MCF 10A (cell line): Measurements from ENCODE around the gene PARD3. TPM values are rescaled to one million over a fixed set of nuclear protein-coding genes. Genes with fewer than 3 reads are reported as not detected.

ENCODE experiments used
- BruUV-seq: library from RNA; stranded (reverse); fragments of 400-500 nt; replicated peaks from 2 replicates; lab custom pipeline; 2021; lab: Mats Ljungman, UMichigan
- CTCF ChIA-PET: fragments of 300-600 bp; sonication (Branson Sonifier 250); formaldehyde crosslinking; extraction: SDS; loops from one replicate; lab custom pipeline; 2021; ENCODE audit warnings: antibody characterized with exemption, inconsistent platforms; lab: Yijun Ruan, JAX
- POLR2A ChIA-PET: fragments of 300-600, 350-650 bp; sonication (Branson Sonifier 250); formaldehyde crosslinking; extraction: SDS; loops from one replicate; lab custom pipeline; 2020; ENCODE audit warnings: antibody characterized with exemption, inconsistent platforms; lab: Yijun Ruan, JAX
- DNase-seq: peaks from one replicate; pipeline ENCODE4 v3.0.0-alpha.2; 2018; ENCODE audit not compliant: unreplicated experiment
- H3K27ac Mint-ChIP-seq: one replicate; pipeline ENCODE4 v1.8.0; 2022; ENCODE audit warnings: mild to moderate bottlenecking, low read depth, mixed read lengths; ENCODE audit not compliant: unreplicated experiment
- H3K27me3 Mint-ChIP-seq: one replicate; pipeline ENCODE4 v1.8.0; 2022; ENCODE audit warnings: mixed read lengths; ENCODE audit not compliant: insufficient read depth, unreplicated experiment
- H3K36me3 Mint-ChIP-seq: one replicate; pipeline ENCODE4 v1.8.0; 2022; ENCODE audit warnings: mild to moderate bottlenecking, moderate library complexity, mixed read lengths; ENCODE audit not compliant: insufficient read depth, unreplicated experiment
- H3K4me1 Mint-ChIP-seq: one replicate; pipeline ENCODE4 v1.8.0; 2022; ENCODE audit warnings: mixed read lengths; ENCODE audit not compliant: insufficient read depth, unreplicated experiment
- H3K4me3 Mint-ChIP-seq: one replicate; pipeline ENCODE4 v1.8.0; 2022; ENCODE audit warnings: mild to moderate bottlenecking, moderate library complexity, mixed read lengths; ENCODE audit not compliant: unreplicated experiment
- H3K9me3 Mint-ChIP-seq: one replicate; pipeline ENCODE4 v1.8.0; 2022; ENCODE audit warnings: mixed read lengths; ENCODE audit not compliant: unreplicated experiment
- intact Hi-C: fragments of 100-400 bp; cut with micrococcal nuclease; formaldehyde crosslinking; loops from 2 replicates; pipeline ENCODE4 v1.14.1; 2022
- total RNA-seq: library from RNA; stranded (reverse); gene quantifications from 2 replicates; pipeline ENCODE4 v1.2.3, GENCODE V29; 2022
- TF ChIP-seq, protein P1 (sequence below): fragments of 200-600 bp; IDR thresholded peaks from one replicate; pipeline ENCODE4 v1.8.0; 2022; ENCODE audit warnings: antibody characterized with exemption, mild to moderate bottlenecking; ENCODE audit not compliant: unreplicated experiment

Gene PARD3
- total RNA-seq, 1 experiment from 2014 or later = 70.0 TPM

DNA sequence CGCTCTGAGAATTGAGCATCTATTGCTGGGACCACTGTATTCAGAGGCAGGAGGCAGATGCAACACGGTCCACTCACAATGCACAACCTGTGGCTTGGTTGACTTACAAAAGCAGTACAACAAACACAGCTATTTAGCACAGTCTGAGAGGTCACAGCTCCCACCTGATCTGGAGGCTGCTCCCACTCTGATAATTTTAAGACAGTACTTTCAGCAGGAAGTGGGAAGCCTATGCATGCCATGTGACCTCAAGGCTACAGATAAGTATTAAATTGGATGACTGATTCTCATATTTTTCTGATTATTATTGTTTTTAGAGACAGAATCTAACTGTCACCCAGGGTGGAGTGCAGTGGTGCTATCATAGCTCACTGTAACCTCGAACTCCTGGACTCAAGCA, 659.3 kb downstream of the PARD3 start:
- BruUV-seq = no TSS peak
- no peak overlapping the region for H3K27ac Mint-ChIP-seq
- DNase-seq = no peak
- intact Hi-C loops = loop anchor here (2.0 to 10.0 kb wide), 2 partner anchors 479 to 821 kb away; partner anchors contain the start of gene NRP1
- no peak overlapping the region for H3K4me3 Mint-ChIP-seq
- no peaks in the 10 kb centered on the region for H3K9me3 Mint-ChIP-seq
- H3K27me3 Mint-ChIP-seq = no peaks in the 10 kb centered on the region
- TF ChIP-seq, protein P1, sequence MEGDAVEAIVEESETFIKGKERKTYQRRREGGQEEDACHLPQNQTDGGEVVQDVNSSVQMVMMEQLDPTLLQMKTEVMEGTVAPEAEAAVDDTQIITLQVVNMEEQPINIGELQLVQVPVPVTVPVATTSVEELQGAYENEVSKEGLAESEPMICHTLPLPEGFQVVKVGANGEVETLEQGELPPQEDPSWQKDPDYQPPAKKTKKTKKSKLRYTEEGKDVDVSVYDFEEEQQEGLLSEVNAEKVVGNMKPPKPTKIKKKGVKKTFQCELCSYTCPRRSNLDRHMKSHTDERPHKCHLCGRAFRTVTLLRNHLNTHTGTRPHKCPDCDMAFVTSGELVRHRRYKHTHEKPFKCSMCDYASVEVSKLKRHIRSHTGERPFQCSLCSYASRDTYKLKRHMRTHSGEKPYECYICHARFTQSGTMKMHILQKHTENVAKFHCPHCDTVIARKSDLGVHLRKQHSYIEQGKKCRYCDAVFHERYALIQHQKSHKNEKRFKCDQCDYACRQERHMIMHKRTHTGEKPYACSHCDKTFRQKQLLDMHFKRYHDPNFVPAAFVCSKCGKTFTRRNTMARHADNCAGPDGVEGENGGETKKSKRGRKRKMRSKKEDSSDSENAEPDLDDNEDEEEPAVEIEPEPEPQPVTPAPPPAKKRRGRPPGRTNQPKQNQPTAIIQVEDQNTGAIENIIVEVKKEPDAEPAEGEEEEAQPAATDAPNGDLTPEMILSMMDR = no peak
- POLR2A ChIA-PET = no interaction called here
- H3K4me1 Mint-ChIP-seq = peaks cover 27% of the 10 kb centered on the region
- CTCF ChIA-PET = interaction anchor here (0.6 to 1.1 kb wide), 4 partner anchors 14 to 417 kb away, joined by 3 to 4 read pairs (median 3); no protein-coding TSS in a partner anchor
- no peaks in the 10 kb centered on the region for H3K36me3 Mint-ChIP-seq

DNA sequence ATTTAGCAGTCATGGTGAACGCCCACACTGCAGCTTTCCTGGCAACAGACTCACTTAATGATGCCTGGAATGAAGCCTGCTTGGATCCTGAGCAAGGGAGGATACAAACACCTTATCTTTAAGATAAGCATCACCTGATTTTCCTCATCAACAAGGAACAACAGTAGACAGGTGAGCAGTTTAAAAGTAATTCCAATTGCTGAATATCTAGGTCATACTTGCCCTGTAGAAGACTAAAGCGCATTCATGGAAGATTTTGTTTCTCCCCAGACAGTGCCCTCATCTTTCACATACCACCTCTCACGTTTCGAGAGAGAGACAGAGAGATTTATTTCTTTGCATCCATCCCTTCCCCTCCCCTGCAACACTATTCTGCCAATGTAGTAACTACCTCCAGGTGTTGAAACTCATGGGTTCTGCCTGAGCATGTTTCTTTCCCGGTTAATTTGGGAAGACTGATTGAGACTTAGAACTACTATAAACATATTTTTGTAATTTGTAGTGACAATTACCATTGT, 660.7 kb downstream of the PARD3 start:
- Mint-ChIP-seq H3K4me3 (no peak overlapping the region), H3K4me1 (peaks cover 27% of the 10 kb centered on the region), H3K27me3 (no peaks in the 10 kb centered on the region), H3K27ac (no peak overlapping the region), H3K9me3 (no peaks in the 10 kb centered on the region), H3K36me3 (no peaks in the 10 kb centered on the region)
- DNase-seq = no peak
- no TSS peak for BruUV-seq
- intact Hi-C loops = loop anchor here (10.0 kb wide), 1 partner anchor 480 kb away; no protein-coding TSS in a partner anchor
- ChIA-PET CTCF (no interaction called here), POLR2A (no interaction called here)
- TF ChIP-seq, protein P1 = no peak

DNA sequence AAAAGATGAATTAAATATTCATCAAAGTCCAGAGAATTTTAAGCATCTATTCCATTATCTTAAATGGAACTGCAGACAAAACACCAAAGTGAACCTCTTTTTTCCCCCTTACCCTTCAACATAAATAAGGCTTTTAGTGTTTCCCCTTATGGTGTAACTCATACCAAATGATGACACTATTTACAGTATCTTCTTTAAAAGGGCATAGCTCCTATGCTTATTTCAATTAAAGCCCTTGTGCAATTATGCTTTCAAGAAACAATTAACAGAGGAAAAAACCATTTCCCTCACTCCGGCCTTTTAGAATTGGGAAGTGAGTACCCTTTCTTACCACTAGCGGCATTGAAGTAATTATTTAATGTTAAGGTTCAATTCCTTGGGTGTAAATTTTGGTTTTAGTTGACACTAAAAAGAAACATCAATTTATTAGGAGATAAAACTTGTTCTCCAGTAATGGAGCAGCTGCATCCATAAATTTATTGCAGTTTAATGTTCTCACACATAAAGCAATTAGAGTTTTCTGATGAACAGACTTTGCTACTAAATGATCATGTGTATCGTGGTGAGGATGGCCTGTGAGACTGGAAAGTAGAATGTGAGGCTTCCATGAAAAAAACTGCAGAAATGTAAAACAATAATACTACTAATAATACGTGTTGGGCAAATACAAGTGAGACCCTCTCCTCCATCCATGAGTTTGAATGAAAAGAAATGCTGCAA, 661.3 kb downstream of the PARD3 start:
- no peak overlapping the region for H3K27ac Mint-ChIP-seq
- no peak overlapping the region for H3K4me3 Mint-ChIP-seq
- BruUV-seq = no TSS peak
- TF ChIP-seq, protein P1 = no peak
- no peaks in the 10 kb centered on the region for H3K9me3 Mint-ChIP-seq
- no peak for DNase-seq
- intact Hi-C loops = loop anchor here (10.0 kb wide), 1 partner anchor 481 kb away; no protein-coding TSS in a partner anchor
- H3K36me3 Mint-ChIP-seq = no peaks in the 10 kb centered on the region
- POLR2A ChIA-PET = no interaction called here
- CTCF ChIA-PET = no interaction called here
- peaks cover 27% of the 10 kb centered on the region for H3K4me1 Mint-ChIP-seq
- no peaks in the 10 kb centered on the region for H3K27me3 Mint-ChIP-seq

DNA sequence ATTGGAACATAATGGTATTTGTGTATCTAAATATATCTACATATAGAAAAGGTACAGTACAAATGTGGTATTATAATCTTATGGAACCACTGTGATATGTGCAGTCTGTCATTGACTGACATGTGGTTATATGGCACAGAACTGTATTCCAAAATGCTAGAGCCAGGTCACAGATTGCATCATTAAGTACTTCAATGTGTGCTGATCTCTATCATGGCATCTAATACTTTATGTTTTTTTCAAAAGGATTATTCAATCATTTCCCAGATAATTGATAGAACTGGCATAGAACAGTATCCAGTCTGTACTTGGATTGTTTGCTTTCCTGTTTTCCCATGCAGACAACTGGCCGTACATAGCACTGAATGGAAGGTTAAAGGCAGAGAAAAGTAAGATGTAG, 662.7 kb downstream of the PARD3 start:
- intact Hi-C loops = loop anchor here (10.0 kb wide), 1 partner anchor 482 kb away; no protein-coding TSS in a partner anchor
- H3K4me3 Mint-ChIP-seq = no peak overlapping the region
- BruUV-seq = no TSS peak
- no peak for DNase-seq
- peaks cover 19% of the 10 kb centered on the region for H3K4me1 Mint-ChIP-seq
- ChIA-PET CTCF (no interaction called here), POLR2A (no interaction called here)
- H3K27me3 Mint-ChIP-seq = no peaks in the 10 kb centered on the region
- H3K36me3 Mint-ChIP-seq = no peaks in the 10 kb centered on the region
- no peaks in the 10 kb centered on the region for H3K9me3 Mint-ChIP-seq
- H3K27ac Mint-ChIP-seq = no peak overlapping the region
- TF ChIP-seq, protein P1 = no peak
